ENCODE data around the gene OTUB2.
A peak's percentile ranks its signal among the peaks of the same experiment; 100 is the strongest.

OTUB2 gene

DNA sequence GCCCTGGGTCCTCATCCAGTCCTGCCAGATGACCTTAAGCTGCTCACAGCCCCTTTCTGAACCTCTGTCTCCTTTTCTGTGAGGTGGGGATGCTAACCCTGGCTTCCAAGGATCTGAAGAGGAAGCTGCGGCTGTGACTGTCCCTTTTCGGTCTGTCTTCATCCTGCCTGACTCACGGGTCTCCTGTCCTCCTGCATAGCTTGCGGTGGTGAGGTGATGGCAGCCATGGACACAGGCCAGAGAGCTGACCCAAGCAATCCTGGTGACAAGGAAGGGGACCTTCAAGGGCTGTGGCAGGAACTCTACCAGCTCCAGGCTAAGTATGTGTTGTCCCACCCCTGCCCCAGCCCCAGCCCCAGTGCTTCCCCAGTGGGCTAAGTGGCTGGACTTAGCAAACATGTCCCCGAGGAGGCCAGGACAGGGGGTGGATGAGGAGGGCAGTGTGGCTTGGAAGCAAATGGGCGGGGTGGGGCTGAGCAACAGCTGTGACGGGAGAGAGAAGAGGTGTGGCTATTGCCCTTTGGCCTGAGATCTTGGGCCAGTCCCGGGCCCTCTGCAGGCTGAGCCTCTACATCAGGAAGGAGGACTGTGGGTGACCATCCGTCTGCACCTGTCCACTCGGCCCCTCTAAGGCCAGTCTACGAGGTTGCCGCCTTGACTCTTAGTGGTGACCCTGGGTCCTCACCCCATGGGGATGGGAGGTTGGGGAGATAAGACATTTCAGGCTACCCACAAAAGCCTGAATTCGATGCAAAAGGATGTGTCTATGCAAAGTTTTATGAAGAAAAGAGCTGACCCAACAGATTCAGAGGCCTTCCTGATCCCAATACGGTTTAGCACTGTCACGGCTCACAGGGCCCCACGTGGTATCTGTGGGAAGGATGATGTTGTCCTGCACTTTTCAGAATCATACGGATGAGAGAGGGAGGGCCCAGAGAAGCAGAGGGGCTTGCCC lies 27.9 kb upstream of the OTUB2 start:
- no peak for DNase-seq

DNA sequence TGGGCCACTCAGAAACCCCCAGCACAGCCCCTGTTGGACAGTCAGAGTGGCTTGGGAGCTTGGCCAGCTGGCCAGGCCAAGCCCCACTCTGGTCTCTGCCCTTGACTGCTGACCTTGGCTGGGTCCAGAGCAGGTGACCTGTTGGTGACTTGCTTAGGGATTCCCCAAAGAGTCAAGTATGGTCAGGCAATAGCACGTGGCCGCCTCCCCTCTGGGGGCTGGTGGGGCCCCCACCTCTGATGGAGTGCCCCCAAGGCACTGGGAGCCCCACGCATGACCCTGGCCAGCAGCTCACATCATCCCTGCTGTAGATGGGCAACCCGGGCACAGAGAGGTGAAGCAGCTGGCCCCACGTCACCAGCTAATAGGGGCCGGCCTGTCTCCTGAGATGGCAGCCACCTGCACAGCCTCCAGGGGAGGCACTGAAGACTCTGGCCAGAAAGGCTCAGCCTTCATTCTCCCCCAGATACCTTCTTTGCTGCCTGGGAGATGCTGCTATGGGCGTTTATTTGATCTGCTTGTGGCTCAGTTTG lies 27.2 kb upstream of the OTUB2 start:
- DNase-seq, result no peak

DNA sequence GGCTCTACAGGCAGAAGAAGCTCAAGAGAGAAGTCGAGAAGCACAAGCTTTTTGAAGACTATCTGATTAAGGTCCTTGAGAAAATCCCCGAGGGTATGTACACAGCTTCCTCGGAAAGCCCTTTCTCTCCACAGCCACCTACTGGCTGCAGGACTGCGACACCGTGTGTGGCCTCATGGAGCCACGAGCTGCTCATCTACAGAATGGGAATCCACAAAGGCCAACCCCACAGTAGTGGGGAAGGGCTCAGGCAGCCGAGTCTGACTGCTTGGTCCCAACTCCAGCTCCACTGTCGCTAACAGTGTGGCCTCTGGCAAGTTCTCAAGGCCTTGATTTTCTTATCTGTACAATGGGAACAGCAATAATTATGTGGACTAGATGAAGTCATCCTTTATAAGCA lies 26.6 kb upstream of the OTUB2 start:
- DNase-seq, result no peak

DNA sequence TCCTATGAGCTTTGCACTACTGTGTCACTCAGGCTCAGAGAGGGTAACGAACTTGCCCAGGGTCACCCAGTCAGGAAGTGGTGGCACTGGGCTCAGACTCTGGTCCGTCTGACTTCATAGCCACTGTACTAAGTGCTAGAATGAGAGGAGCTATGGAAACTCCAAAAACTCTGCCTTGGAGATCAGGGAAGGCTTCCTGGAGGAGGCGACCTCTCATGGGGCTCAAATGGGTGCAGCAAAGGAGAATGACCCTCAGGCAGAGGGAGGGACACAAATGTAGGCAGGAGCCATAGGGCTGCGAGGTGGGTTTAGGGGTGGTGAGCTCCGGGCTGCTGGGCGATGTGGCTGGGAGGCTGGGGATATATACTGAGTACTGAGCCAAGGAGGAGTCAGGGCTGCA lies 25.9 kb upstream of the OTUB2 start:
- no peak for DNase-seq

DNA sequence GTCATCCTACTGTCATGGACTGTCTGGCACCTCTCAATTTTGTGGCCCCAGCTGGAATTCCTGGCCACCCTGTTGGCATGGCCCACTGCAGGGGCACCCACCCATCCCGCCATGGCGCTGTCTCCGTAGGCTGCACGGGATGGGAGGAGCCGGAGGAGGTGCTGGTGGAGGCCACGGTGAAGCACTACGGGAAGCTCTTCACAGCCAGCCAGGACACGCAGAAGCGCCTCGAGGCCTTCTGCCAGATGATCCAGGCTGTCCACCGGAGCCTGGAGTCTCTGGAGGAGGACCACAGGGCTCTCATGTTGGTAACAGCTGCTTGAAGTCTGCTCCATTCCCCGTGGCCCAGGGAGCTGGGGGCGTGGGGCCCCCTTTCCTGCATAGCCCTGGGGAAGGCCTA lies 25.1 kb upstream of the OTUB2 start:
- no peak for DNase-seq

DNA sequence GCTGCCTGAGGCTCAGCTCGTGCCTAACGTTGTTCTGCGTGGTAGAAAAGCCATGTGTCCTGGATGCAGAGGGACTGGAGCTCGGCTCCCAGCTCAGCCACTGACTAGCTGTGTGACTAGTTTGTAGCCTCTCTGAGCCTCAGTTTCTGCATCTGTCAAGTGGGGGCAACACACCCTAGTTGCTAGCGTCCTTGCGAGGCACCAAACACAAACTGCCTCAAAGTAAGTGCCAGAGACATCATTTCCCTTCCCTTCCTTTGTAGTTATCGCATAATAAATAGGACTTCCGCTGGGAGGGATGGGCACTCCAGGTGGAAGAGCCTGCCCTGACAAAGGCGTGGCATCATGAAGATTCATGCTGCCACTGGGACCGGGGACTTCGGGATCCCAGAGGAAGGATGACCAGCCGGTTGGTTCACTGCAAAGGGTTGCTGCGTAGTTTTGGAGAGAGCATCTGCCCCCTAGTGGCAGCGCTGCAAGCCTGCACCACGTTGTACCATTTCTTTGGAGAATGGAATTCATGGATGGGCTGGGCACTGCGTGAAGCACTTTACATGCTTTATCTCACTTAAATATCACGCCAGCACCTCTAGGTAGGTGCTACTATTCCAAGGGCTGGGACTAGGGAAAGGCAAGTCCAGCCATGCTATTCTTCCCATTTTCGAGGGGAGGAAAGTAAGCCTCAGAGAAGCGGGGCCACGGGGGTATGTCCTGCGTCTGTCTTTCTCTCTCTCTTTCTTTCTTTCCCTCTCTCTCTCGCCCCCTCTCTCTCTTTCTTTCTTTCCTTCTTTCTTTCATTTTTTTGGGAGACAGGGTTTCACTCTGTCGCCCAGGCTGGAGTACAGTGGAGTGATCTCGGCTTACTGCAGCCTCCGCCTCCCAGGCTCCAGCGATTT lies 24.4 kb upstream of the OTUB2 start:
- DNase-seq, result peak; percentile 33

DNA sequence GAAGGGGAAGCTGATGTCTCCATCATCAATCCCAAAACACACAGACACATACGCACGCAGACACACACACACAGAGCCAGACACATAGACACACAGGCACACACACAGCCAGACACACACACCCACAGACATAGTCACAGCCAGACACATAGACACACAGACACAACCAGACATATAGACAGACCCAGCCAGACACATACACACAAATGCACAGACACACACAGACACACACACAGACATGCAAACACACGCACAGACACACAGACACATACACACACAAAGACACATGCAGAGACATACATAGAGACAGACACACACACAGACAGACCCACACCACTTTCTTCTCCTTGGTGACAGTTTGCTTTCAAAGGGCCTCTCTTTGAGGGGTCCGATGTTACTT lies 22.7 kb upstream of the OTUB2 start:
- no peak for DNase-seq

DNA sequence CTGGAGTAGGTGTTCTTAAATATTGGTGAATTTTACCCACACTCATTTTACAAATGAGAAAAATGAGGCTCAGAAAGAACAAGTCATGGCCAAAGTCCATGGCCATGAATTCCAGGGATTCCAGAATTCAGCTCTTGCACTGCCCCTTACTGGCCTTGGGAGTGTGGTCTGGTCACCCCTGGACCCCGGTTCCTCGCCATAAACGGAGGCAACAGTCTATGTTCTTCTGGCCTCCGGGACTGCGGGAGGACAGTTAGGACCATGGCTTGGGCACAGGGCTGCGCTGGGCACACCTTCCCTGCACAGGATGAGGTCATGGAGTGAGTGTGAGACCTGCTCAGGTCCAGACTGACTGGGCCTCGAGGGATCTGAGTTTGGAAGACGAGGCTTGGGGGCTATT lies 22.1 kb upstream of the OTUB2 start:
- DNase-seq, result no peak

DNA sequence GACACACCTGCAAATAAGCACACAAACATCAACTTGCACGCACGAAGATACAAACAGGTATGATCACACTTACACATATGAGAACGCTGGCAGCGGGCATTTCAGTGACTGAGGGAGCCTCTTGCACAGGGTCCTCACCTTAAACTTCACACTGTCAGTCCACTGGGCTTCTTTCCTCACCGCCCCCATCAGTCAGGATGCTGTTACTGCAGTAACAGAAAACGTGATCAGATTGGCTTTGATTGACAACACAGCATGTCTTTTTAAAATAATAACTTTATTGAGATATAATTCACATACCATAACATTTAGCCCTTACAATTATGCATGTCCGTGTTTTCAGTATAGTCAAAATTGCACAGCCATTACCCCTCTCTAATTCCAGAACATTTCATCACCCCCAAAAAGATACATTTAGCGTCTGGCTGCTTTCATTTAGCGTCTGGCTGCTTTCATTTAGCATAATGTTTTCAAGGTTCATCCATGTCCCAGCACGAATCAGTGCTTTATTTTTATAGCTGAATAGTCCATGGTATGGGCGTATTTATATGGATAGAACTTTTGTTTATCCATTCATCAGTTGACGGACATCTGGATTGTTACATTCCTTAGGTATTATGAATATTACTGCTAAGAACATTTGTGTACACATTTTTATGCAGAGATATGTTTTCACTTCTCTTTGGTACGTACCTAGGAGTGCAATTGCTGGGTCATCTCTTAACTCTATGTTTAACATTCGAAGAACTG lies 20.6 kb upstream of the OTUB2 start:
- DNase-seq, result no peak

DNA sequence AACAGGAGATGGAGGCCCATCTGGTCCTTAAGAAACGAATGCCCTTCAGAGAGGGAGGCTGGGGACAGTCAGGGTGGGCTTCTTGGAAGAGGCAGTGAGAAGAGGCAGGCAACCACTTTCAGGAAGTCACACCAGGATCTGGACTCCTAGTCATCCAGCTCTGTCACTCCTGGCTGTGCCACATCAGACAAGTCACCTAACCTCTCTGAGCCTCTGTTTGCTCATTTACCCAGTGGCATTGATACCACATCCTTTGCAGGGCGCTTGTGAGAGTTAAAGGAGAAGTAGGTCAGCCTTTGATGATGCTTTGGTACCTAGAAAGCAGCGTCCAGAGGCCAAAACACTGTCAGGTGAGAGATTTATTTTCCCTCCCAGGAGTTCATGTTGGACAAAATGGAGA lies 17.9 kb upstream of the OTUB2 start:
- no peak for DNase-seq

DNA sequence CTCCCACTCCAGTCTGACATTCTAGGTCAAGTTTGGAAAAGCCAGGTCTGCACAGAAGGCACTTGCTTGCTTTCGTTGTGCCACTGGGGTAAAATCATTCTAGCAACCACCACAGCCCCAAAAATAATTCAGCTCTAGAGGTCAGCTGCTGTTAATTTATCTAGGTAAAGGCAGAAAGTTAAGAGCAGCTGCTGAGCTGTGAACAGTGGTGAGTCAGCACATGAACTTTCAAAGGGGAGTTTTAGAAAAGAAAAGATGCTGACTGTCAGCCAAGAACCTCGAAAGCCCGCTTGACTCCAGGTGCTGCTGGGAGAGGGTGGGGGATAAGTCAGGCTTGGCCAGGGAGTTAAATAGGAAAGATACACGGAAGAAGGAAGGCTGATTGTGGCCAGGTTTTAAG lies 16.4 kb upstream of the OTUB2 start:
- peak; percentile 35 for DNase-seq

DNA sequence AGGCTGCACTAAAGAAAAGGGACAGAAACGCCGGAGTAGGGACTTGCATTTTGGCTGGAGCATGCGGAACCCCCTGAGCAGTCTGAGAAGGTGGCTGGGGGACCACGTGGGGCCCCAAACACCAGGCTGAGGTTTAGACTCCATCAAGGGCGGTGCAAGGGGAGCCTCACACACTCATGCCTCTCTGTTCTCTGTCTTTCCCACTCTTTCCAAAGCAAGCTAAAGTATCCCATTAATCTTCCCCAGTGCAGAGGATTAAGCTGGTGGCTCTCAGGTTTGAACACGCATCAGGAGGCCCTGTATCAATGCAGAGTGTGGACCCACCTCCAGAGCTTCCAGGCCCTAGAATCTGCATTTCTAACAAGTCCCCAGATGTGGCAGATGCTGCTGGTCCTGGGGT lies 15.5 kb upstream of the OTUB2 start:
- DNase-seq, result no peak

DNA sequence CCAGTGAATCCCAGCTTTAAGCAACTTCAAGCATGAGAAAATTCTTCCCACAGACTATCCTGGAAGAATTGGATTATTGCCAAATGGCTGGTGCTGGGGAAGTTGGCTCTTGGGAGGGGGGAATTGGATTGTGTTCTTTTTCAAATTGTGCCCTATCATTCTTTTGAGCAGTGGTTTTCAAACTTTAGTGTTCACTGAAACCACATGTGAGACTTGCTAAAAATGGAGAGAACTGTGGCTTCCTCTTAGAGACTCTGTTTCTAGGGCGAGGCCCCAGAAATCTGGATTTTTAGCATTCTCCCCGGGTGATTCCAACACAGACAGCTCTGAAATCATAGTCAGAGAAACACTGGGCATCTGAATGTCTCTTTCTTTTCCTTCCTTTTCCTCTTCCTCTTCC lies 14.3 kb upstream of the OTUB2 start:
- no peak for DNase-seq

DNA sequence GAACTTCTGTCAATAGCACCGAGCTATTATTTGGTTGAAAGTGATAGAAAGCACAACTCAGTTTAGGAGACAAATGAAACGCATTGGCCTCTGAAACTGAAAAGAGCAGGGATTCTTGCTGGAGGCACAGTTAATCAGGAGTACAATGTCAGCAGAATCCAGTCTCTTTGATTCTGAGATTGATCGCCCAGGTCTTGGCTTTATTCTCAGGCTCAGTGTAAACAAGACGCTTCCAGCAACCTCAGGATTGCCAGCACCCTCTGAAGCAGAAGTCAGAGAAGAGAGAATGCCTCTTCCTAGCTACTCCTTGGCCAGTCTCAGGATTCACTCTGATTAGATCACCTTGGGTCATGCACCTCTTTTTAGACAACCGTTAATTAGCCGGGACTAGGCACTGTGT lies 11.8 kb upstream of the OTUB2 start:
- no peak for DNase-seq

DNA sequence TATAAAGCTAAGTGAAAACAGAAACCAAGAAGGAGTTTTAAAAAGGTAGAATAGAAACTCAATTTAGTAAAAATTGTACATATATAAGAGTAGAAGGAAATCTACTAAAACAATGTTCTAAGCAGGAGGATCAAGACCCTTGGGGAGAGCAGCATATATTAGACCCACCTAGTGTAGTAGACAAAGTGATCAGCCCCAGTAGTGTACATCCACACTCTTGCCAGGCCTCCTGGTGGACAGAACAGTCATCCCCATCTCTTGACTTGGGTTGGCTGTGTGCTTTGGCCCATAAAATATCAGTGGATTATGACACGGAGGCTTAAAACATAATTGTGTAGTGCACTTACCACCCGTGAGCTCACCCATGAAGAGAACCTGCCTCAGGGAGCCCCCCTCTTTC lies 10.9 kb upstream of the OTUB2 start:
- no peak for DNase-seq

DNA sequence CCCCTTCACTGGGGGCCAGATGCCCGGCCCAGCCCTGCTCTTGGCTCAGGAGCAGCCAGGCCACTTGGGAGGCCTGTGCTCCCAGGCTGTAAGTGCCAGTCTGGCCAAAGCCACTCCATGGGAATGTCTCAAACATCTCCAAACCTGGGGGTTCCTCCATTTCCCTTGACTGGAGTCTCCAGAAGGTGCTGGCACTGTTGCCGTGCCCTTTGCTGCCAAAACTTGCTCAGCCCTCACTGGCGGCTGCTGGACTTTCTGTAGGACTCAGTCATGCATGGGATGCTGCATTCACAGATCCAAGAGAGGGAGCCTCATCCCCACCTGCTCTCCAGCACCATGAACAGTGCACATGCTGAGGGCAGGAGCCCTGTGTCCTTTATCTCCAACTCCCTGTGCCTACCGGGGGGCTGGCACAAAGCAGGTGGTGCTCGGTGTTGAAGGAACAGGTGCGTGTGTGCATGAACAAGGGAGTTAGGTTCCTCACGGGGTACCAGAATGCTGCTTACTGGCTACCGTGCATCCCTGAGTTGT lies 9.6 kb upstream of the OTUB2 start:
- no peak for DNase-seq

DNA sequence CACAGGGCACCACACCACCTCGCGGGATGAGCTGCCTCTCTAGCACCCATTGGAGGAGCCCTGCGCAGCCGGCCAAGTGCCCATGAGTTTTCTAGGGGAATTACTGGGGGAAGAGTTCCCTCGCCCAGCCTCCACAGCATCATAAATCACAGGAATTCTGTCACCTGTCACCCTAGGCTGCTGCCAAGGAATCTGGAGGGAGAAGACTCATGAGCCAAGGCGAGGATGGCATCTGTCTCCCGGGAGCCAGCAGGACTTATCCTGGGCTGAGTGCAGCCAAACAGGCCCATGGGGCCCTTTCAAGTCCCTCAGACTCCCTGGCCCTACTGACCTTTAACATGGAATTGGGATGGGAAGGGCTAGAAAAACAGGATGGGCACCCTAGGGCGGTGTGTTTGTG lies 7.8 kb upstream of the OTUB2 start:
- no peak for DNase-seq

DNA sequence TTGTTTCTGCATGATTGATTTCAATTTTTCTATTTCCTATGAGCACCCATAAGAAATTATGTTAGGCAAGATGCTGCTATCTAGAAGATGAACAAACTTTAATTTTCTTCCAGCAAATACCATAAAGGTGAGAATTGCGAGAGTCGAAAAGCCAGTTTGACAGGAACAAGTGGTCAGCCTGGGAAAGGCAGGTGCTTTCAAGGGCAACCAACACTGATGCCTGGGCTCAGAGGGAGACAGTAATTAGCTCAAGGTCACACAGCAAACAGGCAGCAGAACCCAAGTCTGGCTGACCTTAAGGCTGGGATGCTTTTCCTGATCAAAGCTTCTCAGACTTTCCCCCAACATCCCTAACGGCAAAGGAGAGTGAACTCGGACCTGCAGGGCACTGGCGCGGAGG lies 6.8 kb upstream of the OTUB2 start:
- DNase-seq, result no peak

DNA sequence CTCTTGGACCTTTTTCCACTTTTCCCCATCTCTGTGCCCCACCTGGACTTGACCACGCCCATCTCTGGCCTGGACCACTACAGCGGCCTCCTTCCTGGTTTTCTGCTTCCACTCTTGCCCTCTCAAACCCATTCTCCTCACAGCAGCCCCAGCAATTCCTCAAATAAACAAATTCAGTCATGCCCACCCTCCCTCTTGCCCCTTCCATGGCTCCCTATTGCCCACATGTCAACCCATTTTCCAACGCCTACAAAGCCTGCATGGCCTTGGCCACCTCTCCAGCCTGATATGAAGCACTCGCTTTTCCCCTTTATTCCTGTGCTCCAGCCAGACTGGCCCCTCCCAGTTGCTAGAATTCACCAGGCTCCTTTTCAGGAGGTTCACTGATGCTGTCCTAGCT lies 5.9 kb upstream of the OTUB2 start:
- DNase-seq, result no peak

DNA sequence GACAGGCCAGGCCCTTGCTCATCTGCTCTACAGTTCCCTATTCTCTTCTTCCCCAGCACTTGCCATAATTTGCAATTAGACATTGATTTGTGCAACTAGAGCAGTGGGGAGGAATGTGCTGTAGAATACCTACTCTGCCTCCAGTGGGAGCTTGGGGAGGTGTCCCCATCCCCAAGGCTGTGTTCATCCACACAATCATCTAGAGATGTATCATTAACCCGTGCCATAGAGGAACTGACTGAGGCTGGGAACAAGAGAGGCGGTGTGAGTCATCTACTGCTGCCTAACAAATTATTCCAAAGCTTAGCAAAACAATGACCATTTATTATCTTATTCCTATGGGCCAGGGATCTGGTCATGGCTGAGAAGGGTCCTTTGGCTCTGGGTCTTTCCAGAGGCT lies 5.1 kb upstream of the OTUB2 start:
- no peak for DNase-seq

DNA sequence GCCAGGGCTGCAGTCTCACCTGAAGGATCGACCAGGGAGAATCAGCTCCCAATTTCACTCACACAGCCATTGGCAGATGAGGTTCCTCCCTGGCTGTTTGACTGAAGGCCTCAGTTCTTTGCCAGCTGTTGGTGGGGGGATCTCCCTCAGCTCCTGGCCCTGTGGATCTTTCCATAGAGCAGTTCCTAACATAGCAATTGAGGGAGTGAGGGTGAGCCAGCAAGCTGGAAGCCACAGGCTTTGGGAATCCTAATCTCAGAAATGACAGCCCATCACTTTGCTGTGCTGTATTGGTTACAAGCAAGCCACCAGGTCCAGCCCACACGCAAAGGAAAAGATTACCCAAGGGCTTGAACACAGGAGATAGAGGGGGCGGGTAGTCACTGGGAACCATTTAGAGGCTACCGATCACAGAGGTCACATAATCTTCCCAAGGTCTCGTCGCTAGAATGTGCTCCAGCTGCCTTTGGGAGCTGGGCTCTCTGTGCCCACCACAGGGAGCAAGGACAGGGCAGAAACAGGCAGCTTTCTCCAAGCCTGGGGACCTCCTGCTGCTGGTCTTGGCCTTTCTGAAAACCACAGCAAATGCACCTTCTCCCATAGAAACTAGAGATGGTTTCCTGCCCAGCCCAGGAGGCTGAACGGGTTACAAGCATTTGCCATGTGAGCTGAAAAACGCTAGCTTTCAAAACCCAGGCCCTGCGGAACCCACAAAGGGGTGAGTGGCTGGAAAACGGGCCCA lies 4.6 kb upstream of the OTUB2 start:
- no peak for DNase-seq

All from NCI-H2107 (cell line).